ENCODE data around the gene SLC27A5. TPM values are rescaled to one million over a fixed set of nuclear protein-coding genes. Genes with fewer than 3 reads are reported as not detected.

SLC27A5 gene
- total and polyA plus RNA-seq, 10 donors: 6.0 to 26.8 (median 8.6) TPM

DNA sequence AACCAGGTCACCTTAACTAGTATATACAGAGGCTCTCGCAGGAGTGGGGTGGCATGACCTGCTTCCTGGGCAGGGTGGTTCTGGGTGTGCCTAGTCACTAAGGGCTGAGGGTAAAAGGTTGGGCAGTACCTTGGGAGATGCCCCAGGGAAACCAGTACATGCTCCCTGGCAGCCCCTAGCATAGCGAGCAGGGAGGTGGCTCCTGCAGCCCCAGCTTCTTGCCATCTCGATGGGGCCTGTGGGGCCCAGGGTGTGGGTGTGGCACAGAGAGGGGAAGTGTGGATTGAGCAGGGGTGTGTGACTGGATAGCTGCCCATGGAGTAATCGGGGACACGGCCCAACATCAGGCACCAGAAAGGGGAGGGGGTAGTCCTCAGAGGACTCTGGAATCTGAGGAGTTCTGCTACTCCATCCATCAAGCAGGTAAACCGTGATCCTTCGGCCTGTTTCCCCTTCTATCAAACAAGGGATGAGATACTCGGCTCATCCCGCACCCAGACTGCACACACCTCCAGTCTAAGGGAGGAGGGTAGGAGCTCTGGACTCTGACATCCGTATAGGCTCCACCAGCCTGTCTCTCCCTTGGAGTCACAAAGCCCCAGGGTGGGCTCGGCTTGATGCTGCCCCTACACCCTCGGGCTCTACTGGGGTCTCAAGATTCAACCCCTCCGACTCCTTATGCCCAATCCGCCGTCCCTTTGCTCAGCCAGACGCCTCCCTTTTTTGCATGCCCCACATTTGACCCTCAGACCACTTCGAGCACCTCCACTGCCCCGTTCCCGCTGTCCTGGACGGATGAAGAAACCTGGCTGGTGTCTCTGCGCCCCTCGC lies 6.7 kb upstream of the SLC27A5 start:
- 8 to 12% (median 10%) methylated on average over 21 to 22 of the region's 22 CpGs for WGBS, 5 donors
- Histone ChIP-seq H3K4me3 (peak overlapping the region; percentile 71 to 88 (median 84)), H3K27me3 (replicated peaks in 1 of 7) (no peaks in the 10 kb centered on the region), H3K9me3 (no peaks in the 10 kb centered on the region), H3K4me1 (peaks cover 25 to 71% (median 58%) of the 10 kb centered on the region in 6 donors), H3K27ac (peak overlapping the region; percentile 81 to 98 (median 96)), H3K36me3 (peaks cover 3 to 29% (median 17%) of the 10 kb centered on the region in 6 donors)
- no peak for DNase-seq
- TF ChIP-seq POLR2AphosphoS5 (IDR thresholded peaks at IDR 0.05) (no peak), CTCF (IDR thresholded peaks at IDR 0.05 in 8 of 11, conservative IDR thresholded peaks at IDR 0.05 in 3 of 11) (peak in 6 of 11 experiments; percentile 39 to 66 (median 46))
- intact Hi-C loops (cut with DNase I; ENCODE audit: low total_unique reads): no loop called here

DNA sequence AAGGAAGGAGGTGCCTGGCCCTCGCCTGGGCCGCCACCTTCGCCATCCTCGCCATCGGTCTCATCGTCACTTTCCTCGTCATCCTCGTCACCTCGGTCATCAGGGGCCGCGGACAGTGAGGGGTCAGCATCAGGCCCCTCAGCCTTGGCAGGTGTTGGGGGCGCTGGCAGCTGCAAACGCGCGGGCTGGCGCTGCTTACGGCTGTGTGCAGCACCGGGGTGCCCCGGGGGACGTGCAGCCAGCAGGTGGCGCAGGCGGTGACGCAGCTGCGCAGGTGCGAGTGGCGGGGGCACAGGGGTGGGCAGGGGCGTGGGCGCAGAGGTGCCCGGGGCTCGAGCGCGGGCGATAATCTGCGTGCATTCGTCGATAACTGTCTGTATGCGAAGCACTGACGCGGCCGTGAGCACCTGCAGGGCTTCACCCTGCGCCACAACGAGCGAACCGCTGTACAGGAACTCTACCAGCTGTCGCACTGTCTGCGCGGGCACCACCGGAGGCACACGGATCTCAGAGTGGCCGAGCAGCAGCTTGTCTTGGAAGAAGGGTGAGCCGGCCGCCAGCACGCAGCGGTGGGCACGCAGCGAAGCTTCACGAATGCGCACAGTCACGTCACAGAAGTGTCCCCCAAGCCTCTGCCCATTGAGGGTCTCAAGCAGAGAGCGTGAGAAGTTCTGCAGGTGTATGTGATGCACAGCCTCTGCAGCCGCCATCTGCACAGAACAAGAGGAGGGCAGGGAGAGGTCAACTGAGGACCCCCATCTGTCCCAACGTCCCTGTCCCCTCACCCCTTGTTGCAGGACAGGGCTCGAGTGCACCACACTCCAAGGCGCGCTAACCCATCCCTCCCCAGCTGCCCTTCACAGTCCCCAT lies 5.4 kb upstream of the SLC27A5 start:
- Histone ChIP-seq H3K4me3 (peak overlapping the region in 1 of 8 donors; percentile 85), H3K4me1 (peaks cover 25 to 74% (median 61%) of the 10 kb centered on the region in 6 donors), H3K9me3 (no peaks in the 10 kb centered on the region), H3K27ac (peak overlapping the region in 1 of 8 donors; percentile 98), H3K36me3 (peaks cover 3 to 29% (median 17%) of the 10 kb centered on the region in 6 donors), H3K27me3 (replicated peaks in 1 of 7) (no peaks in the 10 kb centered on the region)
- 92 to 95% (median 95%) methylated on average over 58 to 65 of the region's 65 CpGs for WGBS, 5 donors
- TF ChIP-seq POLR2A (IDR thresholded peaks at IDR 0.05): no peak
- peak in 1 of 3 donors; percentile 36 for TF ChIP-seq POLR2AphosphoS5 (IDR thresholded peaks at IDR 0.05)
- no peak for TF ChIP-seq CTCF (IDR thresholded peaks at IDR 0.05 in 8 of 11, conservative IDR thresholded peaks at IDR 0.05 in 3 of 11)
- DNase-seq: no peak
- intact Hi-C loops (cut with DNase I; ENCODE audit: low total_unique reads): no loop called here

DNA sequence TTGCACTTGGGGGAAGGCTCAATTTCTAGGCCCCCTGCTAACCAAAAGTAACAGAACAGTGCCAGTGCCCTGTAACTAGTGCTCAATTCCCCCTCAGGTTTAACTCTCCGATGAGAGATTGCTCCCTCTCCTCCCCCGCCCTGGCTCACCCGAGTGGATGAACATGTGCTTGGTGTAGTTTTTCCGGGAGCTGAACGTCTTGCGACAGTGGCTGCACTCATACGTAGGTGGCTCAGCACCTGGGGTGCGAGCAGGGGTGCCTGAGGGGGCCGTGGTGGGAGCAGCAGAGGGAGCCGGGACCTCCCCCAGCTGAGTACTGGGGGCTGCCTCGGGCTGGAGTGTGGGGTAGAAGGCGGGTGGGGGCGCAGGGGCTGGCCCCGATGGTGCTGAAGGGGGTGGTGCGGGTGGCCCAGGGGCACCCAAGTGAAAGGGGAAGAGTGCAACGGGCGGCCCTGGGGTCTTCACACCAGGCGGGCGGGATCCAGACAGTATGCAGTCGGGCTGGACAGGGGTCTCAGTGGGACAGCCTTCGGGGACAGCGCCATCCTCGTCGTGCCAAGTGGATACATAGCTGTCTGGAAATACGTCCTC lies 4.5 kb upstream of the SLC27A5 start:
- Histone ChIP-seq H3K4me1 (peaks cover 25 to 74% (median 61%) of the 10 kb centered on the region in 6 donors), H3K27me3 (replicated peaks in 1 of 7) (no peaks in the 10 kb centered on the region), H3K27ac (no peak overlapping the region), H3K36me3 (peaks cover 3 to 29% (median 17%) of the 10 kb centered on the region in 6 donors), H3K9me3 (no peaks in the 10 kb centered on the region), H3K4me3 (no peak overlapping the region)
- TF ChIP-seq POLR2A (IDR thresholded peaks at IDR 0.05): no peak
- no peak for TF ChIP-seq POLR2AphosphoS5 (IDR thresholded peaks at IDR 0.05)
- TF ChIP-seq CTCF (IDR thresholded peaks at IDR 0.05 in 8 of 11, conservative IDR thresholded peaks at IDR 0.05 in 3 of 11): no peak
- intact Hi-C loops (cut with DNase I; ENCODE audit: low total_unique reads): no loop called here
- WGBS, 5 donors: 89 to 94% (median 92%) methylated on average over 15 to 25 of the region's 25 CpGs
- no peak for DNase-seq
